WTC11 (cell line): ENCODE results near the gene OR13C3. TPM values are rescaled to one million over a fixed set of nuclear protein-coding genes. Genes with fewer than 3 reads are reported as not detected.

ENCODE experiments used
- ATAC-seq: fragments of 200-7000 bp; cut with Tn5 transposase; 2 replicates; pipeline ENCODE4 v1.10.0; 2021; ENCODE audit warnings: mild to moderate bottlenecking, moderate library complexity
- CTCF ChIA-PET: fragments of 300-600 bp; sonication (Branson Sonifier 250); formaldehyde crosslinking; loops from one replicate; lab custom pipeline; 2021; ENCODE audit warnings: antibody characterized with exemption; lab: Charles Lee
- POLR2A ChIA-PET: fragments of 350-600 bp; sonication (Branson Sonifier 250); formaldehyde crosslinking; loops from one replicate; lab custom pipeline; 2021; ENCODE audit warnings: antibody characterized with exemption; lab: Charles Lee
- DNase-seq: peaks from one replicate; pipeline ENCODE4 v3.0.0; 2021; ENCODE audit warnings: low spot score
- H3K27ac Mint-ChIP-seq: 2 replicates; pipeline ENCODE4 v1.8.0; 2021; ENCODE audit warnings: mixed read lengths
- H3K27me3 Mint-ChIP-seq: 2 replicates; pipeline ENCODE4 v1.8.0; 2021; ENCODE audit warnings: low read depth, mild to moderate bottlenecking, moderate library complexity, mixed read lengths
- H3K36me3 Mint-ChIP-seq: 2 replicates; pipeline ENCODE4 v1.8.0; 2021; ENCODE audit warnings: mixed read lengths
- H3K4me1 Mint-ChIP-seq: 2 replicates; pipeline ENCODE4 v1.8.0; 2022; ENCODE audit warnings: mixed read lengths
- H3K4me3 Mint-ChIP-seq: 2 replicates; pipeline ENCODE4 v1.8.0; 2021; ENCODE audit warnings: mild to moderate bottlenecking, moderate library complexity, mixed read lengths
- H3K9me3 Mint-ChIP-seq: 2 replicates; pipeline ENCODE4 v1.8.0; 2021; ENCODE audit warnings: mixed read lengths
- AFF4 ChIP-seq: sonication (generic); formaldehyde crosslinking; IDR thresholded peaks from 2 replicates; pipeline ENCODE4 v1.8.1; 2023; ENCODE audit warnings: mild to moderate bottlenecking, missing genetic modification reagents, borderline replicate concordance
- ATF6 ChIP-seq: sonication (generic); formaldehyde crosslinking; IDR thresholded peaks from 2 replicates; pipeline ENCODE4 v1.8.1; 2023; ENCODE audit warnings: mild to moderate bottlenecking, missing genetic modification reagents
- CREM ChIP-seq: sonication (generic); formaldehyde crosslinking; IDR thresholded peaks from 2 replicates; pipeline ENCODE4 v1.8.1; 2022; ENCODE audit warnings: mild to moderate bottlenecking, missing genetic modification reagents, moderate library complexity
- E2F1 ChIP-seq: sonication (generic); formaldehyde crosslinking; IDR thresholded peaks from 2 replicates; pipeline ENCODE4 v1.8.0; 2022; ENCODE audit warnings: mild to moderate bottlenecking, missing genetic modification reagents
- ETV6 ChIP-seq: sonication (generic); formaldehyde crosslinking; IDR thresholded peaks from 2 replicates; pipeline ENCODE4 v1.8.1; 2022; ENCODE audit warnings: mild to moderate bottlenecking, missing genetic modification reagents
- GTF2I ChIP-seq: fragments of 250-450 bp; sonication (Bioruptor Pico); conservative IDR thresholded peaks from 2 replicates; pipeline ENCODE4 v1.4.0; 2021; ENCODE audit warnings: mild to moderate bottlenecking
- HMGA2 ChIP-seq: fragments of 250-450 bp; sonication (Bioruptor Pico); IDR thresholded peaks from 2 replicates; pipeline ENCODE4 v1.4.0; 2021; ENCODE audit warnings: mild to moderate bottlenecking, moderate library complexity
- HMGXB4 ChIP-seq: sonication (generic); formaldehyde crosslinking; IDR thresholded peaks from 2 replicates; pipeline ENCODE4 v1.8.1; 2023; ENCODE audit warnings: mild to moderate bottlenecking, moderate library complexity, missing genetic modification reagents
- IRF2 ChIP-seq: sonication (generic); formaldehyde crosslinking; IDR thresholded peaks from 2 replicates; pipeline ENCODE4 v1.8.0; 2022; ENCODE audit warnings: low read depth, missing genetic modification reagents, borderline replicate concordance
- PRRX2 ChIP-seq: fragments of 250-450 bp; sonication (Bioruptor Pico); IDR thresholded peaks from 2 replicates; pipeline ENCODE4 v1.8.0; 2021; ENCODE audit warnings: mild to moderate bottlenecking
- SMAD3 ChIP-seq: sonication (generic); formaldehyde crosslinking; IDR thresholded peaks from 2 replicates; pipeline ENCODE4 v1.8.0; 2022; ENCODE audit warnings: missing genetic modification reagents, mild to moderate bottlenecking, borderline replicate concordance
- SMAD4 ChIP-seq: sonication (generic); formaldehyde crosslinking; IDR thresholded peaks from 2 replicates; pipeline ENCODE4 v1.8.0; 2022; ENCODE audit warnings: mild to moderate bottlenecking, missing genetic modification reagents
- TCF7 ChIP-seq: sonication (generic); formaldehyde crosslinking; IDR thresholded peaks from 2 replicates; pipeline ENCODE4 v1.8.0; 2022; ENCODE audit warnings: mild to moderate bottlenecking, low read depth, missing genetic modification reagents, moderate library complexity
- TEAD4 ChIP-seq: sonication (generic); formaldehyde crosslinking; IDR thresholded peaks from 2 replicates; pipeline ENCODE4 v1.8.0; 2022; ENCODE audit warnings: mild to moderate bottlenecking, missing genetic modification reagents
- ZMAT4 ChIP-seq: fragments of 250-450 bp; sonication (Bioruptor Pico); IDR thresholded peaks from 2 replicates; pipeline ENCODE4 v1.9.0; 2021; ENCODE audit warnings: mild to moderate bottlenecking
- ZNF121 ChIP-seq: sonication (generic); formaldehyde crosslinking; IDR thresholded peaks from 2 replicates; pipeline ENCODE4 v1.8.0; 2023; ENCODE audit warnings: missing genetic modification reagents
- ZNF263 ChIP-seq: sonication (generic); formaldehyde crosslinking; IDR thresholded peaks from 2 replicates; pipeline ENCODE4 v1.8.1; 2022; ENCODE audit warnings: low read depth, mild to moderate bottlenecking, moderate library complexity, missing genetic modification reagents
- ZNF317 ChIP-seq: sonication (generic); formaldehyde crosslinking; IDR thresholded peaks from 2 replicates; pipeline ENCODE4 v1.8.1; 2023; ENCODE audit warnings: low read depth, mild to moderate bottlenecking, moderate library complexity, missing genetic modification reagents, borderline replicate concordance
- ZNF396 ChIP-seq: fragments of 250-450 bp; sonication (Bioruptor Pico); IDR thresholded peaks from 2 replicates; pipeline ENCODE4 v1.8.0; 2021; ENCODE audit warnings: mild to moderate bottlenecking, moderate library complexity, borderline replicate concordance
- ZNF425 ChIP-seq: fragments of 250-450 bp; sonication (Bioruptor Pico); conservative IDR thresholded peaks from 2 replicates; pipeline ENCODE4 v1.9.0; 2021; ENCODE audit warnings: mild to moderate bottlenecking
- ZNF532 ChIP-seq: fragments of 250-450 bp; sonication (Bioruptor Pico); IDR thresholded peaks from 2 replicates; pipeline ENCODE4 v1.9.0; 2021; ENCODE audit warnings: mild to moderate bottlenecking, borderline replicate concordance
- total RNA-seq: library from RNA; stranded (reverse); gene quantifications from 3 replicates; pipeline ENCODE4 v1.2.3, GENCODE V29; 2021

Gene OR13C3
- total RNA-seq, 1 experiment from 2014 or later = not detected

GRCh38 chr9:104577263-104577662 is 40.6 kb upstream of the OR13C3 start:
- no peak overlapping the region for H3K27ac Mint-ChIP-seq
- CTCF ChIA-PET = no interaction called here
- H3K9me3 Mint-ChIP-seq = peaks cover 14% of the 10 kb centered on the region
- TF ChIP-seq CREM (CRISPR knock-in tag) (no peak), HMGA2 (no peak), SMAD4 (no peak), E2F1 (CRISPR knock-in tag) (no peak), ETV6 (CRISPR knock-in tag) (no peak), ZNF317 (no peak), IRF2 (CRISPR knock-in tag) (no peak)
- H3K27me3 Mint-ChIP-seq = no peaks in the 10 kb centered on the region
- DNase-seq = no peak
- POLR2A ChIA-PET = no interaction called here
- peaks cover 5% of the 10 kb centered on the region; the same call in 1 of the 2 replicates for H3K36me3 Mint-ChIP-seq
- no peaks in the 10 kb centered on the region for H3K4me1 Mint-ChIP-seq
- no peak for ATAC-seq
- H3K4me3 Mint-ChIP-seq = no peak overlapping the region

GRCh38 chr9:104575456-104575855 is 38.8 kb upstream of the OR13C3 start:
- no peak overlapping the region for H3K27ac Mint-ChIP-seq
- CTCF ChIA-PET = no interaction called here
- H3K4me3 Mint-ChIP-seq = no peak overlapping the region
- DNase-seq (no peak), ATAC-seq (no peak)
- no peaks in the 10 kb centered on the region for H3K27me3 Mint-ChIP-seq
- peaks cover 25% of the 10 kb centered on the region for H3K9me3 Mint-ChIP-seq
- POLR2A ChIA-PET = no interaction called here
- no peaks in the 10 kb centered on the region for H3K4me1 Mint-ChIP-seq
- H3K36me3 Mint-ChIP-seq = peaks cover 5% of the 10 kb centered on the region; the same call in 1 of the 2 replicates
- no peak for TF ChIP-seq PRRX2 (CRISPR knock-in tag)
- TF ChIP-seq SMAD3 (CRISPR knock-in tag) = no peak
- no peak for TF ChIP-seq ETV6 (CRISPR knock-in tag)
- TF ChIP-seq ZNF425 = no peak
- TF ChIP-seq ZNF263 (CRISPR knock-in tag) = no peak
- TF ChIP-seq TEAD4 (CRISPR knock-in tag) = no peak
- TF ChIP-seq ZNF121 = no peak
- no peak for TF ChIP-seq ZMAT4 (CRISPR knock-in tag)
- TF ChIP-seq AFF4 = no peak
- TF ChIP-seq TCF7 (CRISPR knock-in tag) = no peak
- no peak for TF ChIP-seq ZNF532
- TF ChIP-seq HMGXB4 (CRISPR knock-in tag) = no peak
- no peak for TF ChIP-seq ATF6 (CRISPR knock-in tag)
- no peak for TF ChIP-seq GTF2I (CRISPR knock-in tag)
- no peak for TF ChIP-seq ZNF396 (CRISPR knock-in tag)
